CD4-positive, alpha-beta T cell treated with Interleukin-12 subunit alpha and Interleukin-12 subunit beta, for 1 hour (primary cell): ENCODE results near the gene PPP1R12A.
"Not testable (repeated sequence)": the region's sequence is repeated elsewhere in the genome, so short reads cannot be mapped to it uniquely, and the experiment has no call there.

Source experiments
- DNase-seq: peaks from one replicate; pipeline ENCODE4 v3.0.0-alpha.2; 2020

PPP1R12A gene

DNA sequence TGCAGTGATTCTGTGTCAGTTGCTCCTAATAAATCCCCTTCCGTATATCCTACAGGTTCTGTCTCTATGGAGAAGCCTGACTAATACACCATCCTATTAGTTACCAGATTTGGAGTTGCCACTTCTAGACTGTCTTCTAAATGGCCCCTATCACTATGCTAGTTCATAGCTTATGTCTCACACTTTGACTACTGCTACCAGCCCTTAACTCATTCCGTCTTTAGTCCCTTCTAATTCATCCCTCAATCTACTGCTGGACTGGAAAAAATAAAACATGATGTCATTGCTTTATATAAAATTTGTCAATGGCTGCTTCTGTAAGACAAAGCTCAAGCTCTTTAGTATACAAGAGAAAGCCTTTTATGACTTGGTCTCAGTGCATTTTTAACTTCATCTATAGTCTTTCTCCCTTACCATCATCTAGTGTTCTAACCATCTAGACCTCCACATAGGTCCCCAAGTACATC, 99.5 kb downstream of the PPP1R12A start:
- DNase-seq: no peak

- DNase-seq: no peak
Observed at GRCh38 chr12:79834712-79835376, 100.1 kb downstream of the PPP1R12A start.

GRCh38 chr12:79830440-79830839, 104.5 kb downstream of the PPP1R12A start:
- no peak for DNase-seq

- no peak for DNase-seq
Observed at GRCh38 chr12:79828924-79829323, 106.0 kb downstream of the PPP1R12A start.

DNA sequence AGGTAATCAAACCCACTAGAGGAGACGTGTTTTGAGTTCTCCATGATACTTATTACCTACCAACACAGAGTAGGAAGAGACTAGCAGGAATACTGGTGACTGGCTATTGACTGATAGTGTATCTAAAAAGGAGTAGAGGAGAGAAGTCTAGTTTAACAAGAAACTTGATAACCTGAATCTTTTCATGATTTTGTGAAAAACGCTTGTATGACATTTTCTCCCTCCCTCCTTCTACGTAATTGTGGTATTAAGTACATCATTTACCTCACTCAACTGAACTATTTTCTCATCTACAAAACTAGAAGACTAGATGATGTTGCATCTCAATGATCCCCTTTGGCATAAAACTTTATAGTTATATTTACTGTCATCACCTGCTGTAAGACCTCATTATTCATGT, 107.4 kb downstream of the PPP1R12A start:
- no peak for DNase-seq

- no peak for DNase-seq
Observed at GRCh38 chr12:79826267-79827128, 108.4 kb downstream of the PPP1R12A start.

- DNase-seq: no peak
Observed at GRCh38 chr12:79822475-79822874, 112.4 kb downstream of the PPP1R12A start.

DNA sequence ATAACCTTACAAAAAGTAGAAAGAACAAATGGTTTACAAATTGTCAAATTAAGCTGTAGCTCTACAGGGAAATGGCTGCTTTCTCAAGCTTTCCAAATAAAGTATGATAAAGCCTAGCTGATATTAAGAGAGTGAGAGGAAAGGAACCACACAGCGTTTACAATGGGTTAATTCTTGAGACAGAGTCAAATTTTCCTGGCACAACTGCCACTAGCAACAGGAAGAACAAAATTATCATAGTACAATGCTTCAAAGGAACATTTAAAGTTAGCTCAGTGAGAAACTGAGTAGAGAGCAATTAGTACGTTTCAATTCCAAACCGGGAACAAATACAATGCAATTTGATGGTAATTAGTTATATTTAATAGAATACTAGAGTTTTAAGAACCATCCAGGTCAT, 116.0 kb downstream of the PPP1R12A start:
- no peak for DNase-seq

- DNase-seq: not testable (repeated sequence)
Observed at GRCh38 chr12:79784366-79785065, 150.4 kb downstream of the PPP1R12A start.

DNA sequence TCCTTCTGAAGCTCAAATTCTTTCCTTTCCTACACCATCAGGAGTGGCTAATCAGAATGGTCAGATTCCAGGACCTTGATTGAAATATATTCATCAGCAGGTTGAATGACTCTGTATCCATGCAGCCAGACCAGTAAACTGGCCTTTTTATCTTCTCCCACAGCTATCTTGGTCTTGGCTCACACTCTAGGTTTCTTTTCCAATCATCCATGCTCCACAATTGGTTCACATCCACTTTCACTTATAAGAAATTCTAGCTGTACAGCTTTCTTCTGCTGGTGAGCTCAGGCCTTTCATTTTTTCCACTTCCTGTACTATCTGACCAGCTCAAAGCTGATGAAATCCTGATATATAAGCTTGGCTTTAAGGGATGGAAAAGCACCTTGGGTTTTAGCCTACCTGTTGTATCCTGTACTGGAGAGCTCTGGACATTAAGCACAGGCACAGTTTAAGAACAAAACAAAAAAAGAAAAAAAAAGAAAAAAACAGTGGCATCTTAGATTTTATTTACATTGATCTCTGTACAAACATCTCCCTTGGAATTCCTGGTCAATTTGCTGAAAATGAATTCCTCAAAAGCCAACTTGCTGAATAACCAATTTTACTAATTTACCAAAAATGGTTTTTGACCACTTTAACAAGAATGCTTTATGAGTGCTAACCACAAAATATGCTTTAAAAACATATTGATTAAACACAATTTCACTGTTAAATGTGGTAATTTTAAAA, 152.6 kb downstream of the PPP1R12A start:
- no peak for DNase-seq

DNA sequence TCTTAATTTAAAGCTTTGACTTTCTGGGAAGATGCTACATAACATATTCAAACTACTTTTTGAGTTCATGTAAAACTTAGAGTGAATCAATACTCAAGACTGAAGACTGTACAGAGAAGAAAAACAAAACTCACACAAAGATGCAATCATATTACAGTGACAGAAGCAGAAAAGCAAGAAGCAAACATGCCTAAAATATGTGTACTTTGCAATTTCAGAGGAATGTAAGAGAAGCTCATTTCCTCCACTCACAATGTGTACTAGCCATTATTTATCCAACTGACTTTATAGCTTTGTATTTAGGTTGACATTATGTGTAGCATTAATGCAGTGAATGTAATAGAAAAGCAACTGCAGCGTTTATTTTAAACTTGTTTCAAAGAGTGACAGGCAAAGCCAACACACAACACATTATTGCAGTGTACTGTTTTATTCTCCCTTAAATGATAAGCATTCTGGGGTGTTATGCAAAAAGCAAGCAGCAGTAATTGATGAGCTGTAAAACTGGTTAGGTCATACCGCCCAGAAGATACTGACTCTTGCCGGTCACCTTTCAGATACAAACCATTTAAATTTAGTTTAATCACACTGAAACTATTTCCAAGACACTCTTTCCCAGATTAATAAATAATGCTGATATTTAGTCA, 156.0 kb downstream of the PPP1R12A start:
- DNase-seq: no peak

DNA sequence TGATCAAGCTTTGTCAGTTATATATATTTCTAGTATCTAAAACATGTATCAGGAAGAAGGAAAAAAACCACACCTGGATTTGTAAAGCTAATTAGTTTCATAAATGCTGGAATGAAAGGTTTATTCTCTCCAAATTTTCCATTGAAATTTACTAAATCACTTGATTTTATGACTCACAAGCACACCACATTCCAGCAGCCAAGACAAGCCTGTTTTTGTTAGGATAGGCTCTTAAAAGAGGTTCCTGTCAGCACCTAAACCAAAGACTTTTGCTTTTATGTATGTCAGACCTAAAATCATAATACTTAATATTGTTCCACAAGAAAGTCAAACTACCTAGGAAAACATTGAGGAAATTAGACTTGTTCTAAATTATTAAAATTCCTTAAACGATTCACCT, 158.8 kb downstream of the PPP1R12A start:
- DNase-seq: no peak

DNA sequence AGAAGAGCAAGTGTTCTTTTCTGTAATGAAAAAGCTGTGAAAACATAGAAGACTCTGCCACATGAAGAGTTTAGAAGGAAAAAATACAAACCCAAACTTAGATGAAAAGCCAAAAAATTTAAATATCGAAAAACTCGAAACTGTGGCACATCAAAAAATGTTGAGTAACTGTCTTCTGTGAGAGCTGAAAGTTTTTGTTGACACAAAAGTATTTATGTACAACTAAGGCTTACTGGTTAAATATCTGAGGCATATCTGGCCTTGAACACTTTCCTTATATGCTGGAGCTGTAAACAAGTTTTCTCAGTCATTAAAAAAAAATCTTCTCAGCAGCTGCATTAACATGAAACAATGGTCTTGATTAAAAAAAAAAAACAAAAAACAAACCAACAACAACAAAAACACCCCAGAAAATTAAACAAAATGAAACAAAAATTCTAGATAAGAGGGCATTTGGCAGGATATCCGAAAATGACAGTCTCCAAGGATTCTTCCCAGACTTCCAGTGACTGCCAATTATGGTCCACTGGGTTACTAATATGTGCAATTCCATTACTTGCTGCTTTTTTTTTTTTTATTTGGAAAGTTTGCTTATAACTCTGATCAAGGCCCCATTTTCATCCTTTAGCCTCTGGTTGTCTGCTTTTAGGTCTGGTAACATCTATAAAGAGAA, 159.4 kb downstream of the PPP1R12A start:
- DNase-seq: no peak

DNA sequence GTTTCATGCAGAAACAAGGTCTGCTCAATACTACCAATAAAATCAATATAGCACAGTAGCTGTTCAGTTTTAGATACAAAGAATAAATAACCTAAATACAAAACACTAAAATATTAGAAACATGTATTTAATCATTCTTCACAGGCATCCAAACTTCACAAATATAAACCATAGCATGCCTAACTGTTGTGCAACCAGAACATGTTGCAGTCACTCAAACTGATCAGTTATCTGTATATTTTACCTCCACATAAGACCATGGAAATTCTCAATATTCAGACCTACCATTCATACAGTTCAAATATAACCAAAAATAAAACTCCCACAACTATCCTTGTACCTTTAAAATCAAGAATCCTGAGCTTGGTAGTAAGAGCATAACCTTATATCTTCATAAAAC, 161.0 kb downstream of the PPP1R12A start:
- DNase-seq: no peak

GRCh38 chr12:79769860-79770485, 164.9 kb downstream of the PPP1R12A start:
- DNase-seq: no peak

GRCh38 chr12:79769189-79769859, 165.6 kb downstream of the PPP1R12A start:
- no peak for DNase-seq

DNA sequence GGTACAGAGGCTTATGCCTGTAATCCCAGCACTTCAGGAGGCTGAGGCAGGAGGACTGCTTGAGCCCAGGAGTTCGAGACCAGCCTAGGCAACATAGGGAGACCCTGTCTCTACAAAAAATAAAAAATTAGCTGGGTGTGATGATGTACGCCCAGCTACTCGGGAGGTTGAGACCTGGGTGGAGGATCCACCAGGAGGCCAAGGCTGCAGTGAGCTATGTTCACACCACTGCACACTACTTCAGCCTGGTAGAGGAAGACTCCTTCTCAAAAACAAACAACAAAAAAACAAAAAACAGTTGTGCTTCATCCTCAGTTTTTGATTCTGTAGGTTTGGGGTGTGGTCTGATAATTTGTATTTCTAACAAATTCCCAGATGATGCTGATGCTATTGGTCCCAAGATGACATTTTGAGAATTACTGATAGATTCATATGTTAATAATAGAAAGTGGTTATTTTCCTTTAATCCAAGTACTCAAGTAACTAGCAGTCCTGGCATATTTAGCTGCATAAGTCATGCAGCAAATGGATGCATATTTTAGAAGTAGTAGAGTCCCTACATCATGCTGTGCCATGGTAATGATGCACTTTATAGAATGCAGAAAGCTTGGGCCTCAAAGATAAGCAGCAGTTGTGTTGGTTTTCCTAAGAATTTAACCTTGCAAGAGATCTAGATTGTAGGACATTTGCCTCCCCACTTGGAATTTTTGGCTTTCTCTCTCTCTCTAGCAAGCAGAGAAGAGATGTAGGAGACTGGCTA, 168.0 kb downstream of the PPP1R12A start:
- no peak for DNase-seq

DNA sequence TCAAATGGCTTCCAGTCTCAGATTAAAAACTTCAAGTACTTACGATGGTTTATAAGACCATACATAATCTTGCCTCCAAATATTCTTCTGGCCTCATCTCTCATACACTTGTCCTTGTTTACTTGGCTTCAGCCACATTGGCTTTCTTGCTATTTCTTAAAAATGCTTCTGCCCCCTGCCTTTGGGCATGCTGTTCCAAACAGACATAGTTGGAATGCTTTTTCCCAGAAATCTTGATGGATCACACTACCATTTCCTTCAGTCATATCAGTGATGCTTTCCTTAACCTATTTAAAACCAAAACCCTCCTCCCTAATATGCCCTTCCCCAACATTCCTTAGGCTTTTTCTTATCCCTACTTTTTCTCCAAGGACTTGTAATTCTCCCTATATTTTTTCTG, 169.7 kb downstream of the PPP1R12A start:
- no peak for DNase-seq

DNA sequence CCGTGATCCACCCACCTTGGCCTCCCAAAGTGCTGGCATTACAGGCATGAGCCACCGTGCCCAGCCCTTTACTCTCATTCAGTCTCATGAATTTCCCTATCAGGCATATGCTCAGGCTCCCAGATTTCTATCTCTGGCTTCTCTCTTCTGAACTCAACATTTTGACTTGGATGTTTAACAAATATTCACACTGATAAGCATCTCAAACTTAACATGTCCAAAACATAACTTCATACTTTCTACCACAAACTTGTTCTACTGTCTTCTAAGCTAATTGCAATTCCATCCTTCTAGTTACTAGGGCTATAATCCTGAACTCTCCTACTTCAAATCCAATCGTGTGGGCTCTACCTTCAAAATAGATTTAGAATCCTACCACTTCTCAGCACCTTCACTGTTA, 170.3 kb downstream of the PPP1R12A start:
- DNase-seq: no peak
